B cell (primary cell): Measurements from ENCODE around the gene LRP4. TPM values are rescaled to one million over a fixed set of nuclear protein-coding genes. Genes with fewer than 3 reads are reported as not detected.

ENCODE experiments used
- ATAC-seq: fragments of 200-7000 bp; cut with Tn5 transposase; one replicate; pipeline ENCODE4 v1.10.0; 2021; ENCODE audit warnings: low read depth, mild to moderate bottlenecking, moderate number of reproducible peaks, moderate library complexity
- CTCF ChIA-PET: fragments of 350-600 bp; sonication (Branson Sonifier 250); formaldehyde crosslinking; loops from one replicate; lab custom pipeline; 2021; ENCODE audit warnings: antibody characterized with exemption, inconsistent platforms; lab: Charles Lee
- POLR2A ChIA-PET: fragments of 350-600 bp; sonication (Branson Sonifier 250); formaldehyde crosslinking; loops from one replicate; lab custom pipeline; 2021; ENCODE audit warnings: antibody characterized with exemption; lab: Charles Lee
- DNase-seq: peaks from one replicate; pipeline ENCODE4 v3.0.0; 2013
- H2AFZ ChIP-seq: 2 replicates; pipeline ENCODE4 v1.6.1; 2012; ENCODE audit warnings: mild to moderate bottlenecking, low read depth, low read length; ENCODE audit not compliant: insufficient read depth, poor library complexity, severe bottlenecking
- H3K27ac ChIP-seq, 2 donors: 1 replicate in 1 of 2; 2 replicates in 1 of 2; pipeline ENCODE4 v1.5.1; 2012 to 2013; ENCODE audit warnings: low read length in 2 of 2, mild to moderate bottlenecking in 2 of 2, moderate library complexity in 1 of 2
- H3K27me3 ChIP-seq, 4 experiments: fragments of 200-600 bp in 1 of 4; sonication (generic) in 1 of 4; replicated peaks in 1 of 4; 1 replicate in 2 of 4; 2 replicates in 2 of 4; pipeline versions ENCODE4 v1.6.1 to v1.7.0; 2013 to 2016; ENCODE audit warnings: low read length in 3 of 4, mild to moderate bottlenecking in 2 of 4, mixed read lengths in 1 of 4, moderate library complexity in 1 of 4; ENCODE audit not compliant: insufficient read depth in 4 of 4, control insufficient read depth in 3 of 4; ENCODE audit errors: control extremely low read depth in 1 of 4
- H3K36me3 ChIP-seq, 2 experiments: replicated peaks in 1 of 2; 1 replicate in 1 of 2; 2 replicates in 1 of 2; pipeline versions ENCODE4 v1.6.1 to v1.7.1; 2013; ENCODE audit warnings: low read length in 1 of 2; ENCODE audit not compliant: insufficient read depth in 2 of 2, control insufficient read depth in 1 of 2; ENCODE audit errors: control extremely low read depth in 1 of 2, extremely low read depth in 1 of 2
- H3K4me1 ChIP-seq, 2 donors: fragments of 200-600 bp in 1 of 2; sonication (generic) in 1 of 2; 1 replicate in 1 of 2; 2 replicates in 1 of 2; pipeline versions ENCODE4 v1.5.1 to v1.6.1; 2013 to 2017; ENCODE audit warnings: low read length in 2 of 2; ENCODE audit not compliant: control insufficient read depth in 2 of 2, insufficient read depth in 2 of 2
- H3K4me2 ChIP-seq: replicated peaks from 2 replicates; pipeline ENCODE3; 2012; ENCODE audit warnings: mild to moderate bottlenecking, low read depth, low read length; ENCODE audit not compliant: poor library complexity, severe bottlenecking
- H3K4me3 ChIP-seq, 5 experiments: fragments of 200-600 bp in 1 of 5; sonication (generic) in 1 of 5; 1 replicate in 3 of 5; 2 replicates in 2 of 5; pipeline versions ENCODE4 v1.5.1 to v1.7.0; 2011 to 2016; ENCODE audit warnings: low read length in 4 of 5, mild to moderate bottlenecking in 4 of 5, low read depth in 2 of 5, control low read depth in 1 of 5, moderate library complexity in 1 of 5; ENCODE audit not compliant: insufficient read depth in 1 of 5; ENCODE audit errors: control extremely low read depth in 1 of 5, extremely low read depth in 1 of 5
- H3K79me2 ChIP-seq: fragments of 200-600 bp; sonication (generic); one replicate; pipeline ENCODE4 v1.6.0; 2016; ENCODE audit warnings: low read length; ENCODE audit not compliant: control insufficient read depth, insufficient read depth
- H3K9ac ChIP-seq: fragments of 200-600 bp; sonication (generic); 2 replicates; pipeline ENCODE4 v1.6.1; 2017; ENCODE audit warnings: mild to moderate bottlenecking, low read length, moderate library complexity
- H3K9me3 ChIP-seq, 3 donors: one replicate each; pipeline versions ENCODE4 v1.6.1 to v1.7.1; 2013; ENCODE audit warnings: low read length in 2 of 3; ENCODE audit not compliant: control insufficient read depth in 2 of 3, insufficient read depth in 1 of 3; ENCODE audit errors: control extremely low read depth in 1 of 3
- H4K20me1 ChIP-seq: 2 replicates; pipeline ENCODE4 v1.6.0; 2012; ENCODE audit warnings: mild to moderate bottlenecking, low read length; ENCODE audit not compliant: insufficient read depth, control insufficient read depth, poor library complexity, severe bottlenecking
- H3K27ac Mint-ChIP-seq: one replicate; pipeline ENCODE4 v1.8.0; 2021; ENCODE audit warnings: mixed read lengths
- H3K27me3 Mint-ChIP-seq: one replicate; pipeline ENCODE4 v1.8.0; 2021; ENCODE audit warnings: mixed read lengths
- H3K4me1 Mint-ChIP-seq: one replicate; pipeline ENCODE4 v1.8.0; 2021; ENCODE audit warnings: mixed read lengths
- H3K4me3 Mint-ChIP-seq: one replicate; pipeline ENCODE4 v1.8.0; 2021; ENCODE audit warnings: mixed read lengths
- H3K9me3 Mint-ChIP-seq: one replicate; pipeline ENCODE4 v1.8.0; 2022; ENCODE audit warnings: mixed read lengths; ENCODE audit not compliant: insufficient read depth
- CTCF ChIP-seq: fragments of 200-600 bp; IDR thresholded peaks from one replicate; pipeline ENCODE4 v1.8.0; 2022; ENCODE audit warnings: antibody characterized with exemption, mild to moderate bottlenecking
- EZH2 ChIP-seq: IDR thresholded peaks from 2 replicates; pipeline ENCODE4 v1.6.1; 2012; ENCODE audit warnings: borderline replicate concordance, low read depth, mild to moderate bottlenecking, moderate library complexity, low read length; ENCODE audit not compliant: insufficient read depth, poor library complexity, severe bottlenecking
- WGBS: methylation state at CpG from one replicate; pipeline ENCODE4 v1.1.5; 2013; ENCODE audit warnings: missing lambda C conversion rate; ENCODE audit not compliant: insufficient coverage; 5-methylcytosine and 5-hydroxymethylcytosine counted together
- intact Hi-C: fragments of 100-400 bp; cut with micrococcal nuclease; formaldehyde crosslinking; loops from one replicate; pipeline ENCODE4 v1.10.0; 2022
- polyA plus RNA-seq: library from polyadenylated mRNA; depleted of rRNA; stranded (reverse); fragments of >200 nt; gene quantifications from 2 replicates; pipeline ENCODE4 v1.2.3, GENCODE V29; 2012
- total RNA-seq, 2 donors: library from RNA; stranded (reverse); fragments of 120-200 nt in 1 of 2; gene quantifications; 1 replicate in 1 of 2; 2 replicates in 1 of 2; pipeline versions ENCODE4 v1.2.3 to v1.2.4, GENCODE V29; 2013 to 2022

LRP4 gene
- total and polyA plus RNA-seq, 2 donors (not counting 1 experiment from before 2014, with no cell fraction given) = not detected

DNA sequence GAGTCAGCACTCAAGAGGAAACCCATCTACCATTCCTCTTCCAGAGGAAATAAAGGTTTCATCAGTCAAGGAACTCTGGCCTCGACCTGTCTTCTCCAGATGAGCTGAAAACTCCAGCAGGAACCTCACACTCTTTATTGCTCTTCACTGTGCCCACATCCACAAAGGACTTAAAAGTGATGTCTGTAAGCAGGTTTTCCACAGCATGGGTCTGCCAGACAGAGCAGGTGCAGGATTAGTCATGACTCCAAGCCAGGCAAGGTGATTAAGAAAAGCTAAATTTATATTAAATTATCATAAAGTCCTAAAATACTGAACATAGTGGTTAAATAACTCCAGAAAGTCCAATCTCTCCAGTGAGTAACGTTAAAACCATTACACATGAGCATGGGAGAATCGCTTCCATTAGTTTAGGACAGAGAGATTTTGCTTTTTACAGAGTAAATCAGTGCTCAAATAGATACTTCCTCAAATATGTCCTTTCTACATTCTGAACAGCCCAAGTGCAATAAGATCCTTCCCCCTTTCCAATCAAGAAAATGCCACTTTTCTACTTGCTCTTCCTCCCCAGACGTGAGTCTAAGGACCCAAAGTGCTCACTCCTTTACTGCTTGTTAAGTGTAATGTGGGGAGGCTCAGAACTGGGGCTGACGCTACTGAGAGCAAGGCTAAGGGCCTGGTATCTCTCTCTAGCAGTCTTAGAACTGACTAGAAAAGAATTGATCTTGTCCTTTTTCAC lies 61.6 kb downstream of the LRP4 start:
- DNase-seq (no peak), ATAC-seq (no peak)
- Histone ChIP-seq H3K9me3 (no peaks in the 10 kb centered on the region), H3K4me2 (no peak overlapping the region), H3K27me3 (no peaks in the 10 kb centered on the region), H3K4me3 (no peak overlapping the region), H4K20me1 (no peaks in the 10 kb centered on the region), H2AFZ (no peak overlapping the region), H3K79me2 (no peaks in the 10 kb centered on the region), H3K9ac (no peak overlapping the region), H3K27ac (no peak overlapping the region), H3K4me1 (no peaks in the 10 kb centered on the region), H3K36me3 (no peaks in the 10 kb centered on the region)
- ChIA-PET CTCF (no interaction called here), POLR2A (no interaction called here)
- Mint-ChIP-seq H3K4me3 (no peak overlapping the region), H3K9me3 (no peaks in the 10 kb centered on the region), H3K4me1 (no peaks in the 10 kb centered on the region), H3K27ac (no peak overlapping the region), H3K27me3 (no peaks in the 10 kb centered on the region)
- TF ChIP-seq EZH2 (no peak), CTCF (no peak)
- intact Hi-C loops = no loop called here
- 67% methylated on average over 1 of the region's 5 CpGs for WGBS

DNA sequence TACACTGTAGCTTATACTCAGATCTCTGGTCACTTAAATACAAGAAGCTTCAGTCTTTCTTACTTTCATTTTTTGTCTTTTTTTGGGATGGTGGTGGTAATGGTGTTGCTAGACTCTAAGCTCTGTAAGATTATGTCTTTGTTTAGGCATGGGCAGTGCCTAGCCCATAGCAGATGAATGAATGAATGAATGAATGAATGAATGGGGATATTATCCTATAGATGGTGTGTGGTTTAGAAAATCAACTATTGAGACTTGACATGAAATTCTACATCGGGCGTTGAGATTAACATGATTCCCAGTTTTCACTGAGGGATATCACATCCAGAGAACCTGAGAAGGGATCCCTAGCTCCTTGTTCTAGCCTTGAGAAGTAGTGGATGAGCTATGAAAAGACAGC lies 62.5 kb downstream of the LRP4 start:
- no peaks in the 10 kb centered on the region for H3K27me3 ChIP-seq
- intact Hi-C loops = no loop called here
- H3K79me2 ChIP-seq = no peaks in the 10 kb centered on the region
- H4K20me1 ChIP-seq = no peaks in the 10 kb centered on the region
- Mint-ChIP-seq H3K27me3 (no peaks in the 10 kb centered on the region), H3K4me1 (no peaks in the 10 kb centered on the region), H3K4me3 (no peak overlapping the region), H3K27ac (no peak overlapping the region), H3K9me3 (no peaks in the 10 kb centered on the region)
- H2AFZ ChIP-seq = no peak overlapping the region
- no peak for TF ChIP-seq EZH2
- TF ChIP-seq CTCF = no peak
- H3K27ac ChIP-seq = no peak overlapping the region
- no peaks in the 10 kb centered on the region for H3K4me1 ChIP-seq
- H3K36me3 ChIP-seq = no peaks in the 10 kb centered on the region
- WGBS = 100% methylated on average over 2 of the region's 2 CpGs
- ATAC-seq (no peak), DNase-seq (no peak)
- CTCF ChIA-PET = no interaction called here
- H3K9me3 ChIP-seq = no peaks in the 10 kb centered on the region
- H3K4me2 ChIP-seq = no peak overlapping the region
- H3K9ac ChIP-seq = no peak overlapping the region
- no peak overlapping the region for H3K4me3 ChIP-seq
- POLR2A ChIA-PET = no interaction called here
